ENCODE measurements around the gene ADSL.
"Not testable (repeated sequence)": the region's sequence is repeated elsewhere in the genome, so short reads cannot be mapped to it uniquely, and the experiment has no call there.

ADSL gene

DNA sequence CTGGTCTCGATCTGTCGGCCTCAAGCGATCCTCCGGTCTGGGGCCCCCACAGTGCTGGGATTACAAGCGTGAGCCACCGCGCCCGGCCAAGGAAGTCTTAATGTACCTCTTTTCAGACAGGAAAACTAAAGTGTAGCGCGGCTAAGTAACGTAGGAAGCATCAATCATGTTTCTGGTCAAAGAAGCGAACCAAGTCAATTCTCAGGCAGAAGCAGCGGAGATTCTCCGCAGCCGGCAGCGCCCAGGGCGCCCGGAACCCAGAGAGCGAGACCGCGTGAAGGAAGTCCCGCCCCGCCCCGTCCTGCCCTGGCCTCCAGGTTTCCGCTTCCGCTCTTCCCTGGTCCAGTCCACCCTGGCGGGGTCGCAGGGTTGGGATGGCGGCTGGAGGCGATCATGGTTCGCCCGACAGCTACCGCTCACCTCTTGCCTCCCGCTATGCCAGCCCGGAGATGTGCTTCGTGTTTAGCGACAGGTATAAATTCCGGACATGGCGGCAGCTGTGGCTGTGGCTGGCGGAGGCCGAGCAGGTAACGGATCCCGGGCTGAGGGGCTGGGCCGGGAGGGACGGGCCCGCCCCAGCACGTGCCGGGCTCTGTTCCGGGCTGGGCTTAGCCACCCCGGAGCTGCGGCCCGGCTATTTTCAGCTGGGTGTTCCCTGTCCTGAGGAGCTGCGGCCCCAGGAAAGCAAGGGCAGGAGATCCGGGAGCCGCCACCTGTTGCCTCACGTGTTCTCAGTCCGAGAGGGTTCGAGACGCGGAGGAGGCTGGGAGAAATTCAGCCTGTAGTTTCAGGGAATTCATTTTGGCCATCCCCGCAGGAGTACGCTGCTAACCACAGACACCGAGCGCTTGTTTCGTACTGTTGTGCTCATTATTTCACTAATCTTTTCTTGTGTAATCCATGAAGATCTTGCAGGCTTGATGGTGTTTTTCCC lies at the start of gene ADSL:
TSS of gene ADSL (plus strand) at position 316 of the 934 bp plus-strand sequence. CDS start at position 375, 59 bp downstream.
- DNase-seq, result peak; percentile 84 to 85

- no peak for DNase-seq
These were observed 46.0 kb upstream of the ADSL start for GRCh38 chr22:40300316-40300715.

GRCh38 chr22:40300884-40301672 lies 45.2 kb upstream of the ADSL start:
- DNase-seq, result no peak

DNA sequence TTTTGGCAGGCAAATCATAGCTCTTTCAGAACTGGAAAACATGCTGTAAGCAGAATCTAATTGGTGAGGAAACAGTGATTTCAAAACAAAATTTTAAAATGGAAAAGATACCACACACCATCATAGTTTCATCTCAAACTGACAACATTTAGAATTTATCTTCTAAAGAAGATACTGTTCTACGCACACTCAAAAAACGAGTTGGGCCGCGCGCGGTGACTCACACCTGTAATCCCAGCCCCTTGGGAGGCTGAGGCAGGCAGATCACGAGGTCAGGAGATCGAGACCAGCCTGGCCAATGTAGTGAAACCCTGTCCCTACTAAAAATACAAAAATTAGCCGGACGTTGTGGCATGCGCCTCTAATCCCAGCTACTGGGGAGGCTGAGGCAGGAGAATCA lies 44.2 kb upstream of the ADSL start:
- DNase-seq, result no peak

DNA sequence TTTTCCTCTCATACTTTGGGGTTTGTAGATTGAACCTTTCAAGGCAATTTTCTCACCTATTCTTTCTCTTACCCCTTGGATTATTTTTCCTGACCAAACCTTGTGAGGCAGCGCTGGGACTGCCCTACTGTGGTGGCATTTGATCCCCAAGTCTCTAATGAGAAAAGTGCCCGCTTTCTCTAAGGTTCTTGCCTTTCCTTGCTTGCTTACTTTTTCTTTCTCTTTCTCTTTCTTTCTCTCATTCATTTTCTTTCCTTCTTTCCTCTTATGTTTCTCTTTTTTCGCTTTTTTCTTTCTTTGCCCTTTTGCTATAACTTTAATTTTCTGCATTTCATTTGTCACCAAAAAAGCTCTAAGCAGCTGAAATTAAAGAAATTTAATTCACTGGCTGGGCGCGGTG lies 40.7 kb upstream of the ADSL start:
- DNase-seq, result no peak

- DNase-seq, result no peak
These were observed 37.2 kb upstream of the ADSL start for GRCh38 chr22:40308999-40309573.

GRCh38 chr22:40309631-40310030 lies 36.7 kb upstream of the ADSL start:
- no peak for DNase-seq

DNA sequence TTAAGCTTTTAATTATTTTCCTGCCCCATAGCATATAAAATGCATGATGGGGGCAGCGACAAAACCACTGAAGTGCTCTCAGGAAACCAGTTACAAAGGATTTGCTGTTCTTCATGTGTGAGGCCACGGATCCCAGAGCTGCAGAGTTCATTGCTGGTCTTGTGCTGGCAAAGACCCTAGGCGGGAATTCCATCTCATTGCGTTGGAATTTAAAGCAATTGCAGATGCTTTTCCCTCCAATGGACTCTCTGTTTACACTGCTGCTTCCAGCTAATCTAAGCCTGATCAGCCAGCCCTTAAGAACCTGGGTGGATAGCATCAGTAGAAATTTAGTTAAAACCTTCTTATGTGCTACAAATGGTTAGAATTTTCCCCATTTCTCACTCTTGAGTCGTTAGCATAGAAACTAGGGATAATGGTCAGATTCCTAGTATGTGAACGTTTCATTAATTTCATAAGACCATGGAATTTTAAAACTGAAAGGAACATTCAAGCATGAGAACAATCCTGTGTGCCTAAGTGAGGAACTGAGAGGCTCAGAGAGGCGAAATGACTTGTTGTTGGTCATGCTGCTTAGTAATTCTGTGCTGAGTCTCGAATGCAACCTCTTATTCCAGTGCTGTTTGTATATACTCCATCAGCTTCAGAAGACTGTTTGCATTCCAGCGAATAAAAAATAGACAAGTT lies 36.1 kb upstream of the ADSL start:
- DNase-seq, result no peak

GRCh38 chr22:40310768-40311120 lies 35.6 kb upstream of the ADSL start:
- no peak for DNase-seq

GRCh38 chr22:40311646-40312045 lies 34.7 kb upstream of the ADSL start:
- DNase-seq, result not testable (repeated sequence)

- no peak for DNase-seq
These were observed 34.2 kb upstream of the ADSL start for GRCh38 chr22:40312050-40312449.

- DNase-seq, result no peak
These were observed 33.3 kb upstream of the ADSL start for GRCh38 chr22:40313007-40313406.

DNA sequence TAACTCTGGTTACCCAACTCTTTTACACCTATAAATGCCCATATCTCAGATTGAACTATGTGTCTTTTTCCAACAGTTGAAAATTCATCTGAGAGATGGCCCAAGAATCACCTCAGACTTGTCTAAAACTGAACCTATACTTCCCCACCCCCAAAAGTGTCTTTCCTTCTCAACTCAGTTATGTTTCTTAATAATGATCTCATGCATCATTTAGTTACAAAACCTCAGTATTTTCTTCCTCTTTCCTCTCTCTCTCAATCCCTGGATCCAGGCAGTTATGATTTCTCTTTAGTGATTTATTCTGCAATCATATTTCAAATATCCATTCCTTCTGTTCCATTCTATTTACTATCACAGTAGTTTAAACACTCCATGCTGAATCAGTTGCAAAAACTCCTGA lies 32.3 kb upstream of the ADSL start:
- no peak for DNase-seq

- no peak for DNase-seq
These were observed 25.6 kb upstream of the ADSL start for GRCh38 chr22:40320687-40321086.

DNA sequence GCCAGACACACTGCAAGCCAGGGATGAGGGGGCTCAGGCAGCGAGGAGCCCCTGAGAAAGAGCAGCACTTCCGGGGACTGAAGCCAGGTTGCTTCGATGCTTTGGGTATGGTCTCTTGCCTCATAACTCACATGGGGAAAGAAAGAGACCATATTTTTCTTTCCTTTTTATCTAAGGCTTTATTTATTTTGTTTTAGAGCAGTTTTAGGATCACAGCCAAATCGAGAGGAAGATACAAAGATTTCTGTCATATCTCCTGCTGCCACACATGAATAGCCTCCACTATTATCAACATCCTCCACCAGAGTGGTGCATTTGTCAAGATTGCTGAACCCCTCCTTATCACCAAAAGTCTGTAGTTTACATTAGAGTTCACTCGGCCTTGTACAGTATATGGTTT lies 24.3 kb upstream of the ADSL start:
- DNase-seq, result no peak

DNA sequence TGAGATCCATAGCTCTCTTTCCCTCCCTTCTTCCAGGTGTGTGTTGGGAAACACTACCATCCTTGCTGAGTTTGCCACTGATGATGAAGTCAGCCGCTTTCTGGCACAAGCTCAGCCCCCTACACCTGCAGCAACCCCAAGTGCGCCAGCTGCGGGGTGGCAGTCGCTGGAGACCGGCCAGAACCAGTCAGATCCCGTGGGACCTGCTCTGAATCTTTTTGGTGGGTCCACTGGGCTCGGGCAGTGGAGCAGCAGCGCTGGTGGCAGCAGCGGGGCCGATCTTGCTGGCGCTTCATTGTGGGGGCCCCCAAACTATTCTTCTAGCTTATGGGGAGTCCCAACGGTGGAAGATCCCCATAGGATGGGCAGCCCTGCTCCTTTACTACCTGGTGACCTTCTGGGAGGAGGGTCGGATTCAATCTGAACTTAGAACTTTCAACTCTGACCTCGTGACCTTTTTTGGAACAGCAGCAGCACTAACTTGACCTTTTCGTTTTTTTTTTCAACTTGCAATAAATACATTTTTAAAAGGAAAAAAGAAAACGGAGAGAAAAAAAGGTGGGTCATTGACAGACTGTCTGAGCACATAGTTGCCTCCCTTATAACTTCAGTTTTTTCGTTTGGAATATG lies 23.4 kb upstream of the ADSL start:
- DNase-seq, result no peak

GRCh38 chr22:40323681-40324171 lies 22.6 kb upstream of the ADSL start:
- DNase-seq, result no peak

DNA sequence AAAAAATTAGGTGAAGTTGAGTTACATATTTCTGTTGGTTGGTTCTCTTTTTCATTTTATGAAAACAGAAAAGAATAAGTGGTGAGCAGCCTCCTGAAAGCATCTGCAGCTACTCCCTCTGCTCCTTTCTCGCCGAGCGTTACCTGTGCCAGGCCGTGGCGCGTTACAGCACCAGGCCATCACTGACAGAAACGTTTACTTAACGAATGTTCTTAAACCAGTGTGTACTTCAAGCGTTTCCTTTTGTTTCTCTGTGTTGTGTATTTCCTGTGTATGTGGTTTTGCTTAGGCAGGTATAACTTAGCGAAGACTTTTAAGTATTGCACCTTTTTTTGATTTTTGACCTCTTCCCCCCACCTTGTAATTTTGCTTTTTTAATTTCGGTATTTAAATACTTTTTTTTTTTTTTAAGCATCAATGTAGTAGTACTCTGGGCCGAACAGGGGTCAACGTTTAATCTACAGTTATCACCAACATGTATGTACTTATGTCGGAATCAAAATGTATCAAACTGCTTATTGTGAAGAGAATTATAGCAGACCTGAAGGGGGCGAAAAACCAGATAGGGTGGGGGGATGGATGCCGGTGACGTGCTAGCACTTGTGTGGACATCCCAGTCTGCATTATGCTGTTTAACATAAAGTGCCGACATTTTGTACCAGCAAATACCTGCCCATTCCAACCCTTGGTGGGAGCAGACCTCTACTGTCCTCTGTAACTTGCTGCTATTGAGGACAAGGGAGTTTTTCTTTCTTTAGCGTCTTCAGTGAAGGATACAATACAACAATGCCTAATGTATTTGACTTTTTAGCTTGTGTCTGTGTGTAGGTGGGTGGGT lies 21.6 kb upstream of the ADSL start:
- DNase-seq, result no peak

DNA sequence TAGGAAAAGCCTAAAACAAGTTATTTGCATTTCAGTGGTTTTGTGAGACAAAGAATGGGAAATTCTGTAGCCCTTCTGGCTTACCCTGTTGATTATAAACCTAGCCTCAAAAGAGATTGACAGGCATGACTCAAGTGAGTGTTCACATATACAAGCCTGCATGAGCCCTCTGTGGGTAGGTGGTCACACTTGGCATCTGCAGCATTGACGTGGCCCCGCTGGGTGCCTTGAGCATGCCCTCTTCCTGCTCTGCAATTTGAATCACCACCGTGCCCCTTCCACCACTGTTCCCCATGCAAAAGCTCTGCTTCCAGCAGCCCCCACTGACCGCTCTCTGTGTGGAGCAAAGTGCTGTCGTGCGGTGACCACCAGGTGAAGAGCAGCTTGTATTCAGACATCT lies 21.0 kb upstream of the ADSL start:
- DNase-seq, result peak; percentile 37 to 52

GRCh38 chr22:40326905-40327735 lies 19.2 kb upstream of the ADSL start:
- DNase-seq, result no peak
